GM18517 (cell line): ENCODE data around the gene OPN1LW.
"Not testable (repeated sequence)": the region's sequence is repeated elsewhere in the genome, so short reads cannot be mapped to it uniquely, and the experiment has no call there.

ENCODE experiments used
- ATAC-seq: cut with Tn5 transposase; IDR thresholded peaks from one replicate; pipeline ENCODE4 v1.9.1; 2021; ENCODE audit warnings: mild to moderate bottlenecking, moderate library complexity; ENCODE audit not compliant: unreplicated experiment

The OPN1LW gene

GRCh38 chrX:154132366-154132765 is 11.7 kb upstream of the OPN1LW start:
- no peak for ATAC-seq

- no peak for ATAC-seq
These were observed 8.4 kb upstream of the OPN1LW start for GRCh38 chrX:154135458-154136229.

- ATAC-seq: no peak
These were observed 7.3 kb upstream of the OPN1LW start for GRCh38 chrX:154136627-154137161.

- ATAC-seq: no peak
These were observed 5.2 kb upstream of the OPN1LW start for GRCh38 chrX:154138857-154139256.

GRCh38 chrX:154140206-154140605 is 3.8 kb upstream of the OPN1LW start:
- ATAC-seq: no peak

GRCh38 chrX:154140742-154141141 is 3.3 kb upstream of the OPN1LW start:
- no peak for ATAC-seq

- ATAC-seq: no peak
These were observed 1.7 kb upstream of the OPN1LW start for GRCh38 chrX:154142386-154142785.

GRCh38 chrX:154142950-154143745 is 895 bp upstream of the OPN1LW start:
- no peak for ATAC-seq

GRCh38 chrX:154151030-154151429 is 7.0 kb downstream of the OPN1LW start:
- not testable (repeated sequence) for ATAC-seq

GRCh38 chrX:154156221-154156620 is 12.2 kb downstream of the OPN1LW start:
- not testable (repeated sequence) for ATAC-seq

GRCh38 chrX:154157207-154157606 is 13.2 kb downstream of the OPN1LW start:
- not testable (repeated sequence) for ATAC-seq

GRCh38 chrX:154159345-154159744 is 15.3 kb downstream of the OPN1LW start:
- not testable (repeated sequence) for ATAC-seq

- ATAC-seq: not testable (repeated sequence)
These were observed 20.9 kb downstream of the OPN1LW start for GRCh38 chrX:154164902-154165301.

GRCh38 chrX:154168384-154168783 is 24.3 kb downstream of the OPN1LW start:
- not testable (repeated sequence) for ATAC-seq

- ATAC-seq: not testable (repeated sequence)
These were observed 28.5 kb downstream of the OPN1LW start for GRCh38 chrX:154172535-154172943.

GRCh38 chrX:154174356-154174755 is 30.3 kb downstream of the OPN1LW start:
- ATAC-seq: not testable (repeated sequence)

GRCh38 chrX:154182296-154182695 is 38.3 kb downstream of the OPN1LW start, which contains the start of gene OPN1MW:
OPN1MW (plus strand) TSS chrX:154182596; CDS start chrX:154182678, 82 bp downstream.
- ATAC-seq: not testable (repeated sequence)

GRCh38 chrX:154183794-154184193 is 39.8 kb downstream of the OPN1LW start:
- ATAC-seq: not testable (repeated sequence)

- not testable (repeated sequence) for ATAC-seq
These were observed 48.8 kb downstream of the OPN1LW start for GRCh38 chrX:154192846-154193245.

GRCh38 chrX:154194316-154194715 is 50.3 kb downstream of the OPN1LW start:
- not testable (repeated sequence) for ATAC-seq

GRCh38 chrX:154196466-154196865 is 52.4 kb downstream of the OPN1LW start:
- ATAC-seq: not testable (repeated sequence)
